GM21528 (cell line): ENCODE results near the gene SH2D5.

Experiments used
- ATAC-seq: cut with Tn5 transposase; IDR thresholded peaks from one replicate; pipeline ENCODE4 v1.9.1; 2021; ENCODE audit warnings: mild to moderate bottlenecking, moderate library complexity; ENCODE audit not compliant: unreplicated experiment, low FRiP score

SH2D5 gene

GRCh38 chr1:20732588-20733359 lies at the start of gene SH2D5:
TSS of gene SH2D5 (minus strand) at chr1:20732703. CDS start at chr1:20728044, 4,659 bp downstream.
- ATAC-seq, result peak; percentile 66

GRCh38 chr1:20775700-20776099 lies 43.2 kb upstream of the SH2D5 start:
- no peak for ATAC-seq

GRCh38 chr1:20771780-20772179 lies 39.3 kb upstream of the SH2D5 start:
- ATAC-seq, result no peak

- ATAC-seq, result no peak
These were observed 38.0 kb upstream of the SH2D5 start for GRCh38 chr1:20770314-20771087.

GRCh38 chr1:20767271-20767670 lies 34.8 kb upstream of the SH2D5 start:
- ATAC-seq, result no peak

GRCh38 chr1:20763417-20763816 lies 30.9 kb upstream of the SH2D5 start:
- no peak for ATAC-seq

GRCh38 chr1:20760322-20760721 lies 27.8 kb upstream of the SH2D5 start:
- no peak for ATAC-seq

GRCh38 chr1:20753589-20753988 lies 21.1 kb upstream of the SH2D5 start:
- ATAC-seq, result no peak

- ATAC-seq, result no peak
These were observed 19.0 kb upstream of the SH2D5 start for GRCh38 chr1:20751462-20751990.

GRCh38 chr1:20742671-20743070 lies 10.2 kb upstream of the SH2D5 start:
- no peak for ATAC-seq

- no peak for ATAC-seq
These were observed 8.3 kb upstream of the SH2D5 start for GRCh38 chr1:20740781-20741180.

- ATAC-seq, result no peak
These were observed 6.7 kb upstream of the SH2D5 start for GRCh38 chr1:20739225-20739624.

GRCh38 chr1:20735581-20736111 lies 3.1 kb upstream of the SH2D5 start:
- ATAC-seq, result no peak

GRCh38 chr1:20733360-20733975 lies 965 bp upstream of the SH2D5 start:
- no peak for ATAC-seq

GRCh38 chr1:20732071-20732587 lies 374 bp downstream of the SH2D5 start:
- ATAC-seq, result peak; percentile 46

- peak; percentile 15 for ATAC-seq
These were observed 1.2 kb downstream of the SH2D5 start for GRCh38 chr1:20731057-20731991.

GRCh38 chr1:20730690-20731056 lies 1.8 kb downstream of the SH2D5 start:
- ATAC-seq, result no peak

- ATAC-seq, result no peak
These were observed 2.4 kb downstream of the SH2D5 start for GRCh38 chr1:20729990-20730689.
